GM11168 (cell line): ENCODE results near the gene FAM241A.
"Not testable (repeated sequence)": the region's sequence is repeated elsewhere in the genome, so short reads cannot be mapped to it uniquely, and the experiment has no call there.

Experiments used
- in situ Hi-C: fragments of 300-500 bp; cut with MboI; formaldehyde crosslinking; loops from one replicate; pipeline ENCODE4 v1.12.0; 2022; ENCODE audit warnings: low sequenced_read_pairs; ENCODE audit not compliant: unreplicated experiment

The FAM241A gene

GRCh38 chr4:112206431-112206830 is 61.2 kb downstream of the FAM241A start:
- in situ Hi-C loops: no loop called here

- in situ Hi-C loops: not testable (repeated sequence)
These were observed 63.2 kb downstream of the FAM241A start for GRCh38 chr4:112208137-112209095.

DNA sequence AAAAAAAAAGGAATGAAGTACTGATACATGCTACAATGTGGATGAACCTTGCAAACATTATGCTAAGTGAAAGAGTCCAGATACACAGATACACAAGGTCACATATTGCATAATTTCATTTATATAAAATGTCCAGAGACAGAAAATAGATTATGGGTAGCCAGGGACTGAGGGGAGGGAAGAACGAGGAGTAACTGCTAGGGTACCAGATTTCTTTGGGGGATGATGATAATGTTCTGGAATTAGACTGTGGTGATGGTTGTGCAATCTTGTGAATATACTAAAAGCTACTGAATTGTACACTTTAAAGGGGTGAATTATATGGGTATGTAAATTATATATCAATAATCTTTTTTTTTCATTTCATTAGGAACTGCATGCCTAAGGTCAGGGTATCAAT is 65.5 kb downstream of the FAM241A start:
- in situ Hi-C loops: no loop called here

- in situ Hi-C loops: no loop called here
These were observed 67.8 kb downstream of the FAM241A start for GRCh38 chr4:112213091-112213490.

DNA sequence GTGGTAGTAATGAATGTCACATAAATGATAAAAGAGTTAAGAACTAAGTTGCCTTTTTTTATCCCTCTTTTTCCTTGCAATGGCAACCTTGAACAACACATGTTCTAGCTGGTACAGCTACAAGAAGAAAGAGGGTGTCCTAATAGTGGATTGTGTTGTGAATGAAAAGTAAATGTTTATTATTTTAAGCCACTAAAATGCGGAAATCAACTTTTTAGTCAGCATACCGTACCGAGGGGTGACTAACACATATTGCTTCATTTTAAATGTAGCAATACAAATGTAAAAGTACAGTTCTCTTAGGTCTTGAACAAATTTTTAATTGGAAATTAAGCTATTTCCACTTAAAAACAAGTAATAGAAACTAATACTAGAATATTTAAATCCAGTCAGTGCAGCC is 68.6 kb downstream of the FAM241A start:
- in situ Hi-C loops: no loop called here

GRCh38 chr4:112214390-112215264 is 69.4 kb downstream of the FAM241A start:
- in situ Hi-C loops: no loop called here

- in situ Hi-C loops: no loop called here
These were observed 74.6 kb downstream of the FAM241A start for GRCh38 chr4:112219826-112220366.

DNA sequence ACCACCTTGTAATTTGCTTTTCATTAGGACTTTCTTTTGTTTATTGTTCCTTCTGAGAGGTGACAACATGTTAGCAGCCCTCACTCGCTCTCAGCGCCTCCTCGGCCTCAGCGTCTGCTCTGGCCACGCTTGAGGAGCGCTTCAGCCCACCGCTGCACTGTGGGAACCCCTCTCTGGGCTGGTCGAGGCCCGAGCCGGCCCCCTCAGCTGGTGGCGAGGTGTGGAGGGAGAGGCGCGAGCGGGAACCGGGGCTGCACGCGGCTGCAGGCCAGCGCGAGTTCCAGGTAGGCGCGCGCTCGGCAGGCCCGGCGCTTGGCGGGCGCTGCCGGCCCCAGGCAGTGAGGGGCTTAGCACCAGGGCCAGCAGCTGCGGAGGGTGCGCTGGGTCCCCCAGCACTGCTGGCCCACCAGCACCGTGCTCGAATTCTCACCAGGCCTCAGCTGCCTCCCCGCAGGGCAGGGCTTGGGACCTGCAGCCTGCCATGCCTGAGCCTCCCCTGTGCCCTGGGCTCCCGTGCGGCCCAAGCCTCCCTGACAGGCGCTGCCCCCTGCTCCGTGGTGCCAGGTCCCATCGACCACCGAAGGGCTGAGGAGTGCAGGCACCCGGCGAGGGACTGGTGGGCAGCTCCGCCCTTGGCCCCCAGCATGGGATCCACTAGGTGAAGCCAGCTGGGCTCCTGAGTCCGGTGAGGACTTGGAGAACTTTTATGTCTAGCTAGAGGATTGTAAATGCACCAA is 77.1 kb downstream of the FAM241A start:
- in situ Hi-C loops: no loop called here

DNA sequence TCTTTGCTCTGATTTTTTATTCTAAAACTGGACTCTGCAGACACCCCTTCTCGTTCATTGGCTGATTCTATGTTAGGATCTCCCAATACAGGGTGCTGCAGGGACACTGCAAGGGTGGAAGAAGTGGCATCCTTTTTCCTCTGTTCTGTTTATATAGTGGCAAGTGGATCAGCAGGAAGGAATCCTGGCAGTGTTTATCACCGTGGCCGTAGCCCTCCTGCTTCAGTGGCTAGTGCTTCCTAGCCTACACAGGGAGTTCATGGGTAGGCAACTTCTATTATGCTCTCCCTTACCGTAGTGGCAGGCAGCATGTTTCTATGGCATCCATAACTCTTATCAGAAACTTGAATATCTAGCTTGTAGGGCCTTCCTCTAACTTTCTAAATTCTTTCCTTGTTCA is 79.9 kb downstream of the FAM241A start:
- in situ Hi-C loops: loop anchor here (25.0 kb wide), 1 partner anchor 588 kb away; no protein-coding TSS in a partner anchor

- in situ Hi-C loops: loop anchor here (10.0 to 25.0 kb wide), 2 partner anchors 126 to 594 kb away; no protein-coding TSS in a partner anchor
These were observed 85.9 kb downstream of the FAM241A start for GRCh38 chr4:112230879-112231778.

- in situ Hi-C loops: loop anchor here (10.0 to 25.0 kb wide), 2 partner anchors 127 to 595 kb away; no protein-coding TSS in a partner anchor
These were observed 86.8 kb downstream of the FAM241A start, which contains the start of gene AP1AR for GRCh38 chr4:112231779-112232713. TSS of gene AP1AR (plus strand) at chr4:112231787. CDS start at chr4:112232092, 305 bp downstream.

GRCh38 chr4:112234952-112235609 is 89.8 kb downstream of the FAM241A start:
- in situ Hi-C loops: loop anchor here (10.0 to 25.0 kb wide), 2 partner anchors 130 to 598 kb away; no protein-coding TSS in a partner anchor

GRCh38 chr4:112236040-112236439 is 90.8 kb downstream of the FAM241A start:
- in situ Hi-C loops: loop anchor here (10.0 to 25.0 kb wide), 2 partner anchors 131 to 599 kb away; no protein-coding TSS in a partner anchor

GRCh38 chr4:112238833-112239232 is 93.6 kb downstream of the FAM241A start:
- in situ Hi-C loops: loop anchor here (10.0 to 25.0 kb wide), 2 partner anchors 134 to 602 kb away; no protein-coding TSS in a partner anchor
